Activated CD8-positive, alpha-beta memory T cell treated with anti-CD3 and anti-CD28 coated beads, Interleukin-2, amount 10 ng/mL, durations not matched to agents 7 days and 5 days (primary cell): ENCODE measurements around the gene PML. TPM values are rescaled to one million over a fixed set of nuclear protein-coding genes. Genes with fewer than 3 reads are reported as not detected.

Experiments used
- ATAC-seq: fragments of 150-1000 bp; cut with Tn5 transposase; one replicate; pipeline ENCODE4 v1.10.0; 2021; ENCODE audit warnings: moderate library complexity
- CTCF ChIA-PET: fragments of 350-600 bp; sonication (Branson Sonifier 250); formaldehyde crosslinking; loops from one replicate; lab custom pipeline; 2021; ENCODE audit warnings: antibody characterized with exemption; lab: Charles Lee
- DNase-seq: peaks from one replicate; pipeline ENCODE4 v3.0.0-alpha.2; 2020
- H3K27ac Mint-ChIP-seq: one replicate; pipeline ENCODE4 v1.8.0; 2021; ENCODE audit warnings: mild to moderate bottlenecking, mixed read lengths
- H3K27me3 Mint-ChIP-seq: one replicate; pipeline ENCODE4 v1.8.0; 2021; ENCODE audit warnings: mixed read lengths
- H3K36me3 Mint-ChIP-seq: one replicate; pipeline ENCODE4 v1.8.0; 2021; ENCODE audit warnings: mild to moderate bottlenecking, mixed read lengths
- H3K4me1 Mint-ChIP-seq: one replicate; pipeline ENCODE4 v1.8.0; 2021; ENCODE audit warnings: mixed read lengths
- H3K4me3 Mint-ChIP-seq: one replicate; pipeline ENCODE4 v1.8.0; 2021; ENCODE audit warnings: mild to moderate bottlenecking, moderate library complexity, mixed read lengths
- H3K9me3 Mint-ChIP-seq: one replicate; pipeline ENCODE4 v1.8.0; 2022; ENCODE audit warnings: low read depth, mixed read lengths
- total RNA-seq, 2 experiments: library from RNA; stranded (reverse); gene quantifications; one replicate each; pipeline ENCODE4 v1.2.3, GENCODE V29; 2021

Gene PML
- total RNA-seq, 2 experiments from 2014 or later, result 104 to 152 TPM

- Mint-ChIP-seq H3K27ac (no peak overlapping the region), H3K4me3 (peak overlapping the region; percentile 73), H3K36me3 (peaks cover 8% of the 10 kb centered on the region), H3K27me3 (no peaks in the 10 kb centered on the region), H3K4me1 (peaks cover 35% of the 10 kb centered on the region), H3K9me3 (no peaks in the 10 kb centered on the region)
- ATAC-seq, result no peak
- CTCF ChIA-PET, result interaction anchor here (1.2 to 12.7 kb wide), 4 partner anchors 8 to 61 kb away, joined by 3 to 147 read pairs (median 5); no protein-coding TSS in a partner anchor
- DNase-seq, result peak; percentile 36
Observed at GRCh38 chr15:73990250-73991005, 4.1 kb upstream of the PML start.

DNA sequence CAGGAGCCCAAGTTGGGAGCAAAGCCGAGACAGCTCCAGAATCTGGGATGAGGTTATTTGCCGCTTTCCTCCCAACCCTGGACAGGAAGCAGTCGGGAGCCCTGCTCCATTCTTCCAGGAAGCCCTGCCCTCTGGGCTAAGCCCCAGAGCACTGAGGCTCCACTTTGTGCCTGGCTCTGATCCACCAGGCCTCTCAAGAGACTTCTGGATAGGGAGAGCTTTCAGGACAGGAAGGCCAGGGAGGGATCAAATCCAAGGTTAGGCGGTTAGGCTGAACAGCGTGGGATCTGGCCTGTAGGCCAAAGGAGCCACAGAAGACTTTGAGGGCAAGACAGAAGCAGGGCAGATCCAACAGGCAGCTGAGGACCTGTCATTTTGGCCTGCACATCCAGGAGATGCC lies 3.3 kb upstream of the PML start:
- Mint-ChIP-seq H3K4me3 (peak overlapping the region; percentile 73), H3K36me3 (peaks cover 11% of the 10 kb centered on the region), H3K4me1 (peaks cover 36% of the 10 kb centered on the region), H3K9me3 (no peaks in the 10 kb centered on the region), H3K27me3 (no peaks in the 10 kb centered on the region), H3K27ac (peak overlapping the region; percentile 53)
- CTCF ChIA-PET, result interaction anchor here (1.6 to 12.7 kb wide), 4 partner anchors 9 to 40 kb away, joined by 3 to 147 read pairs (median 5); no protein-coding TSS in a partner anchor
- DNase-seq, result no peak
- no peak for ATAC-seq

- H3K27ac Mint-ChIP-seq, result peak within 1 kb of the TSS; percentile 83
- peaks cover 38% of the 10 kb centered on the region for H3K4me1 Mint-ChIP-seq
- H3K9me3 Mint-ChIP-seq, result no peaks in the 10 kb centered on the region
- no peaks in the 10 kb centered on the region for H3K27me3 Mint-ChIP-seq
- DNase-seq (peak; percentile 95), ATAC-seq (peak; percentile 82)
- peak within 1 kb of the TSS; percentile 73 for H3K4me3 Mint-ChIP-seq
- H3K36me3 Mint-ChIP-seq, result peaks cover 15% of the 10 kb centered on the region
- CTCF ChIA-PET, result interaction anchor here (1.2 to 12.7 kb wide), 5 partner anchors 10 to 1046 kb away, joined by 3 to 147 read pairs (median 5); no protein-coding TSS in a partner anchor
Observed at GRCh38 chr15:73991726-73992593, 2.6 kb upstream of the PML start, which contains the start of gene STOML1. Gene STOML1, minus strand, starts transcription at chr15:73992295. Its CDS starts 72 bp downstream, at chr15:73992223.

- peak overlapping the region; percentile 57 for H3K4me3 Mint-ChIP-seq
- H3K27ac Mint-ChIP-seq, result peak overlapping the region; percentile 83
- H3K9me3 Mint-ChIP-seq, result no peaks in the 10 kb centered on the region
- no peaks in the 10 kb centered on the region for H3K27me3 Mint-ChIP-seq
- no peak for ATAC-seq
- CTCF ChIA-PET, result interaction anchor here (1.2 to 12.7 kb wide), 5 partner anchors 11 to 1046 kb away, joined by 3 to 147 read pairs (median 5); no protein-coding TSS in a partner anchor
- H3K36me3 Mint-ChIP-seq, result peaks cover 20% of the 10 kb centered on the region
- DNase-seq, result no peak
- H3K4me1 Mint-ChIP-seq, result peaks cover 43% of the 10 kb centered on the region
Observed at GRCh38 chr15:73992594-73992898, 2.0 kb upstream of the PML start.

DNA sequence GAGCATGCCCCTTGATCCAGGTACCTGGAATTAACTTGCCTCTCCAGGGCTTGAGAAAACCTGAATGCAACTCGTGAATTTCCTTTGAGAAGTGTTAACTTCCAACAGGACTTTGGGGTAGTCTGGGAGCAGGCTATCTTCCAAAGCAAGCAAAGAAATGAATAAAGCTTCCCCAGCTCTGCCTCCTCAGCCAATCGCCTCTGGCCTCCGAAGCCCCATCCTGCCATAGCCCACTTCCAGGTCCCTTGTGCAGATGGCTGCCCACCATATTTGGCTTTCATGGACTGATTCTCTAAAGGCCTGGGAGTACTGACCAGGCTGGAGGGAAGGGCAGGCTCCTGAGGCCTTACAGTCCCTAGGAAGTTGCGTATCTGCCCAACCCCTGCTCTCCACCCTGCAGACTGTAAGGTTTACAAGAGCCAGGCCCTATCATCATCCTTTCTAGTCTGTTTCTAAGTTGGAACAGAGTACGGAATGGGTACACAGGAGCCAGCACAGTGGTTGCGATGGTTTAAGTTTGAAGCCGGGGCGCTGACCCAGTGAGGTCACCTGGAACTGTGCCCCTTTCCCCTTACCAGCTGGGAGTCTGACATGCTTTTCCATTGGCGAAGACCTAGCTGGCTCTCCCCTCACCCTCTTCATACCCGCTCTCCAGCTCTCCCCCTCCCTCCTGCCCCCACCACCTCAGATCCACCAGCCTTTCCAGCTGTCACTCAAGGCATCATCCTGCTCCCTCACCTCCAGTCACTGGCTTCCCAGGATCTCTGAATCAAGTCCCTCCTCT lies 1.1 kb upstream of the PML start:
- Mint-ChIP-seq H3K4me1 (peaks cover 52% of the 10 kb centered on the region), H3K27ac (peak overlapping the region; percentile 86), H3K27me3 (no peaks in the 10 kb centered on the region), H3K9me3 (no peaks in the 10 kb centered on the region), H3K4me3 (peak overlapping the region; percentile 83), H3K36me3 (peaks cover 27% of the 10 kb centered on the region)
- CTCF ChIA-PET, result interaction anchor here (1.0 to 12.7 kb wide), 9 partner anchors 13 to 1045 kb away, joined by 3 to 147 read pairs (median 4); no protein-coding TSS in a partner anchor
- no peak for DNase-seq
- ATAC-seq, result no peak

GRCh38 chr15:73994912-73995622 lies 551 bp downstream of the PML start:
- DNase-seq (peak; percentile 56), ATAC-seq (no peak)
- Mint-ChIP-seq H3K9me3 (no peaks in the 10 kb centered on the region), H3K4me1 (peaks cover 57% of the 10 kb centered on the region), H3K4me3 (peak overlapping the region; percentile 83), H3K27me3 (no peaks in the 10 kb centered on the region), H3K36me3 (peaks cover 37% of the 10 kb centered on the region), H3K27ac (peak overlapping the region; percentile 86)
- CTCF ChIA-PET, result interaction anchor here (0.8 to 12.7 kb wide), 7 partner anchors 10 to 54 kb away, joined by 3 to 147 read pairs (median 4); no protein-coding TSS in a partner anchor

DNA sequence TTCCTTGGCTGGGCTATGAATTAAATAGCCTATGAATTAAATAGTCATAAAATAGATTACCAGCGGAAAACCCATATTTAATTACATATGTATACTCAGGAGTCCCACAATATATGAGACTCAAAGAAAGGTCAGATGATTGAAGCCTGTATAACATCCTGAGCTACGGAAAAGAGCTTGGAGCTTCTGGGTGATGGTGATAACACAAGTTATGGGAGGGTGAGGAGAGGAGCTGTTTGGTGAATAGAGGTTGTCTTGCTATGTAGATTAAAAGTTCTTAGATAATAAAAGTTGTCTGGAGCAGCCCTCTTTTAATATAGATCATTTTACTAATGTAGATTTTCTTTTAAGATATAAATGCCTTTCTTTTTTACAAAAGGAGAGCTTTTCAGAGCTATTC lies 1.8 kb downstream of the PML start:
- H3K4me3 Mint-ChIP-seq, result peak overlapping the region; percentile 83
- CTCF ChIA-PET, result interaction anchor here (0.7 to 12.7 kb wide), 4 partner anchors 25 to 68 kb away, joined by 3 to 147 read pairs (median 4); no protein-coding TSS in a partner anchor
- H3K36me3 Mint-ChIP-seq, result peaks cover 45% of the 10 kb centered on the region

GRCh38 chr15:73996939-73997338 lies 2.4 kb downstream of the PML start:
- peak; percentile 18 for ATAC-seq
- no peaks in the 10 kb centered on the region for H3K27me3 Mint-ChIP-seq
- DNase-seq, result peak; percentile 79

More for the DNA sequence above, 1.8 kb downstream of the PML start:
- ATAC-seq (no peak), DNase-seq (no peak)
- Mint-ChIP-seq H3K4me1 (peaks cover 61% of the 10 kb centered on the region), H3K9me3 (no peaks in the 10 kb centered on the region), H3K27ac (peak overlapping the region; percentile 86), H3K27me3 (no peaks in the 10 kb centered on the region)

GRCh38 chr15:73997986-73998385 lies 3.5 kb downstream of the PML start:
- ATAC-seq, result no peak
- CTCF ChIA-PET, result no interaction called here
- no peaks in the 10 kb centered on the region for H3K27me3 Mint-ChIP-seq
- no peaks in the 10 kb centered on the region for H3K9me3 Mint-ChIP-seq
- peaks cover 57% of the 10 kb centered on the region for H3K4me1 Mint-ChIP-seq
- DNase-seq, result peak; percentile 40
- H3K27ac Mint-ChIP-seq, result peak overlapping the region; percentile 86
- H3K36me3 Mint-ChIP-seq, result peaks cover 56% of the 10 kb centered on the region
- peak overlapping the region; percentile 83 for H3K4me3 Mint-ChIP-seq

More at GRCh38 chr15:73996939-73997338, 2.4 kb downstream of the PML start:
- Mint-ChIP-seq H3K27ac (peak overlapping the region; percentile 86), H3K4me3 (peak overlapping the region; percentile 83), H3K4me1 (peaks cover 62% of the 10 kb centered on the region), H3K9me3 (no peaks in the 10 kb centered on the region), H3K36me3 (peaks cover 50% of the 10 kb centered on the region)
- CTCF ChIA-PET, result interaction anchor here (1.2 to 12.7 kb wide), 3 partner anchors 26 to 56 kb away, joined by 3 to 147 read pairs (median 4); no protein-coding TSS in a partner anchor

- Mint-ChIP-seq H3K4me1 (peaks cover 56% of the 10 kb centered on the region), H3K4me3 (peak overlapping the region; percentile 26), H3K27ac (peak overlapping the region; percentile 83), H3K9me3 (peaks cover 9% of the 10 kb centered on the region), H3K27me3 (no peaks in the 10 kb centered on the region), H3K36me3 (peaks cover 75% of the 10 kb centered on the region)
- DNase-seq, result no peak
- CTCF ChIA-PET, result interaction anchor here (0.9 to 2.8 kb wide), 10 partner anchors 13 to 110 kb away, joined by 3 to 12 read pairs (median 3); partner anchors contain the start of gene STOML1
- ATAC-seq, result peak; percentile 53
Observed at GRCh38 chr15:74006774-74007639, 12.5 kb downstream of the PML start.

DNA sequence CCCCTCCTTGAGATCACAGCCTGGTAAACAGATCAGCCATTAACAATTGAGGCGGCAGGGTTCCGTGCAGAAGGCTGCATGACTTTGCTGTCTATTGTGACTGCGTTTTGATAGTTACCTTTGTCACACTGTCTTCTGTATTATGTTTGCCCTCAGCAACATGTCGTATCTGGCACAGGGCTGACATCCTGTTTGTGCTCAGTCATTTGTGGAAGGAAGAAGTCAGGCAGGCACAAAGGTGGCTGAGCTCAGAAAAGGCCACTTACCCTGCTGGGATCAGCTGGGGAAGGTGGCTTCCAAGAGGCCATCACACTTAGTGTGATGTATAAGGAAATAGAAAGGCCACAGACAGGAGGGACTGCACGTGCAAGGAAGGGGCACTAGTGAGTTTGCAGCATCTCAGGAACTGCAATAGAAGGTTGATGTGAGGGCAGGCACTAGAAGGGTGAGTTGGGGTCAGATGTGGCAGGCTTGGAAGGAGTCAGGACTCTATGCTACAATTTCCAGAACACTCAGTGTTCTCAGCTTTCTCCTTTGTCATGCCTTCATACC lies 13.4 kb downstream of the PML start:
- ATAC-seq (peak; percentile 70), DNase-seq (peak; percentile 62)
- Mint-ChIP-seq H3K27ac (peak overlapping the region; percentile 83), H3K9me3 (peaks cover 9% of the 10 kb centered on the region), H3K36me3 (peaks cover 76% of the 10 kb centered on the region), H3K4me1 (peaks cover 58% of the 10 kb centered on the region), H3K27me3 (no peaks in the 10 kb centered on the region), H3K4me3 (peak overlapping the region; percentile 15)
- CTCF ChIA-PET, result interaction anchor here (1.0 to 2.8 kb wide), 4 partner anchors 14 to 111 kb away, joined by 3 to 12 read pairs (median 3); partner anchors contain the start of gene PML
